Omental fat pad (tissue), 4 donors: ENCODE results near the gene PSMD11. TPM values are rescaled to one million over a fixed set of nuclear protein-coding genes. Genes with fewer than 3 reads are reported as not detected.

Experiments used
- ATAC-seq: fragments of 150-250 bp; one replicate; pipeline ENCODE4 v1.9.1; 2016; ENCODE audit warnings: mild to moderate bottlenecking, moderate library complexity; ENCODE audit not compliant: low FRiP score
- DNase-seq: peaks from one replicate; pipeline ENCODE4 v3.0.0-alpha.2; 2019; ENCODE audit warnings: low spot score
- CTCF ChIP-seq, 3 donors: fragments of 450-650 bp; IDR thresholded peaks; one replicate each; pipeline ENCODE4 v1.5.1; 2016 to 2017; ENCODE audit warnings: antibody characterized with exemption in 3 of 3, mild to moderate bottlenecking in 3 of 3, moderate library complexity in 2 of 3
- total RNA-seq, 4 donors: library from RNA; depleted of rRNA; stranded (reverse); fragments of >200 nt; gene quantifications; one replicate each; pipeline ENCODE4 v1.1.0, GENCODE V29; 2016

The PSMD11 gene
- total RNA-seq, 4 donors from 2014 or later = 58.2 to 114 (median 67.0) TPM

GRCh38 chr17:32489320-32490100, 45.2 kb downstream of the PSMD11 start:
- DNase-seq (no peak), ATAC-seq (no peak)
- TF ChIP-seq CTCF (IDR thresholded peaks at IDR 0.05) = no peak

- no peak for TF ChIP-seq CTCF (IDR thresholded peaks at IDR 0.05)
- no peak for ATAC-seq
- no peak for DNase-seq
Observed at GRCh38 chr17:32490101-32490482, 45.8 kb downstream of the PSMD11 start.

GRCh38 chr17:32491371-32492263, 47.3 kb downstream of the PSMD11 start:
- DNase-seq (no peak), ATAC-seq (no peak)
- TF ChIP-seq CTCF (IDR thresholded peaks at IDR 0.05) = no peak

- TF ChIP-seq CTCF (IDR thresholded peaks at IDR 0.05) = no peak
- DNase-seq = no peak
- no peak for ATAC-seq
Observed at GRCh38 chr17:32492264-32492589, 47.9 kb downstream of the PSMD11 start.

GRCh38 chr17:32492648-32493289, 48.5 kb downstream of the PSMD11 start:
- ATAC-seq = no peak
- TF ChIP-seq CTCF (IDR thresholded peaks at IDR 0.05) = no peak
- no peak for DNase-seq

- TF ChIP-seq CTCF (IDR thresholded peaks at IDR 0.05) = no peak
- ATAC-seq (no peak), DNase-seq (no peak)
Observed at GRCh38 chr17:32493571-32493970, 49.3 kb downstream of the PSMD11 start.
